ENCODE measurements around the gene TMEM184B. TPM values are rescaled to one million over a fixed set of nuclear protein-coding genes. Genes with fewer than 3 reads are reported as not detected.
A peak's percentile ranks its signal among the peaks of the same experiment; 100 is the strongest.

The TMEM184B gene
- total RNA-seq, 1 experiment from 2014 or later = 89.7 TPM

- TF ChIP-seq ZNF425 (CRISPR knock-in tag; conservative IDR thresholded peaks at IDR 0.05) = no peak
- TF ChIP-seq CREM (CRISPR knock-in tag; IDR thresholded peaks at IDR 0.05) = no peak
- no peak for TF ChIP-seq USF1 (CRISPR knock-in tag; IDR thresholded peaks at IDR 0.05)
- TF ChIP-seq AFF4 (CRISPR knock-in tag; IDR thresholded peaks at IDR 0.05; ENCODE audit: borderline replicate concordance) = no peak
Observed at GRCh38 chr22:38186429-38186828, 86.4 kb downstream of the TMEM184B start (continued).

GRCh38 chr22:38184788-38185187 lies 88.0 kb downstream of the TMEM184B start:
- Mint-ChIP-seq H3K4me3 (no peak overlapping the region), H3K27me3 (ENCODE audit: low read depth) (peaks cover 3% of the 10 kb centered on the region), H3K36me3 (no peaks in the 10 kb centered on the region), H3K4me1 (peaks cover 26% of the 10 kb centered on the region), H3K27ac (peak overlapping the region; percentile 34; the same call in 1 of the 2 replicates), H3K9me3 (no peaks in the 10 kb centered on the region)
- POLR2A ChIA-PET = no interaction called here
- CTCF ChIA-PET = interaction anchor here (1.1 to 1.2 kb wide), 2 partner anchors 81 to 87 kb away, joined by 4 read pairs; no protein-coding TSS in a partner anchor
- ATAC-seq = no peak
- TF ChIP-seq ATF3 (CRISPR knock-in tag; conservative IDR thresholded peaks at IDR 0.05) = no peak
- no peak for TF ChIP-seq NR2C2 (CRISPR knock-in tag; IDR thresholded peaks at IDR 0.05)
- DNase-seq (ENCODE audit: low spot score) = no peak

GRCh38 chr22:38181453-38182200 lies 91.2 kb downstream of the TMEM184B start, which contains the start of gene PLA2G6:
Gene PLA2G6, minus strand, starts transcription at chr22:38181830. Its CDS starts 12,404 bp downstream, at chr22:38169426.
- H3K36me3 Mint-ChIP-seq = no peaks in the 10 kb centered on the region
- ChIA-PET CTCF (interaction anchor here (0.6 to 1.6 kb wide), 13 partner anchors 11 to 1079 kb away, joined by 3 to 17 read pairs (median 4); partner anchors contain the start of genes BAIAP2L2, GCAT and MAFF), POLR2A (interaction anchor here (0.7 to 1.8 kb wide), 5 partner anchors 11 to 113 kb away, joined by 3 to 8 read pairs (median 3); partner anchors contain the start of gene MAFF)
- peak within 1 kb of the TSS; percentile 89 for H3K4me3 Mint-ChIP-seq
- peak; percentile 100 for DNase-seq (ENCODE audit: low spot score)
- no peaks in the 10 kb centered on the region for H3K9me3 Mint-ChIP-seq
- peaks cover 33% of the 10 kb centered on the region for H3K4me1 Mint-ChIP-seq
- no peaks in the 10 kb centered on the region; the same call in 1 of the 2 replicates for H3K27me3 Mint-ChIP-seq (ENCODE audit: low read depth)
- H3K27ac Mint-ChIP-seq = peak within 1 kb of the TSS; percentile 99
- ATAC-seq = peak; percentile 98
- TF ChIP-seq ZNF512 (CRISPR knock-in tag; IDR thresholded peaks at IDR 0.05; ENCODE audit: borderline replicate concordance) (no peak), USF1 (CRISPR knock-in tag; IDR thresholded peaks at IDR 0.05) (peak; percentile 97), SP1 (CRISPR knock-in tag; conservative IDR thresholded peaks at IDR 0.05) (peak; percentile 76), PRDM15 (CRISPR knock-in tag; IDR thresholded peaks at IDR 0.05) (0 out of 2 replicates have a peak, but pooled peaks have one; percentile 13), USF2 (CRISPR knock-in tag; IDR thresholded peaks at IDR 0.05) (peak; percentile 98), NFATC4 (CRISPR knock-in tag; IDR thresholded peaks at IDR 0.05) (no peak)

All from WTC11 (cell line).